Pons (tissue), 1 donor: ENCODE results near the gene CPD.
"Not testable (repeated sequence)": the region's sequence is repeated elsewhere in the genome, so short reads cannot be mapped to it uniquely, and the experiment has no call there.

Source experiments
- DNase-seq: peaks from one replicate; pipeline ENCODE4 v3.0.0-alpha.2; 2016; ENCODE audit warnings: low spot score

The CPD gene

DNA sequence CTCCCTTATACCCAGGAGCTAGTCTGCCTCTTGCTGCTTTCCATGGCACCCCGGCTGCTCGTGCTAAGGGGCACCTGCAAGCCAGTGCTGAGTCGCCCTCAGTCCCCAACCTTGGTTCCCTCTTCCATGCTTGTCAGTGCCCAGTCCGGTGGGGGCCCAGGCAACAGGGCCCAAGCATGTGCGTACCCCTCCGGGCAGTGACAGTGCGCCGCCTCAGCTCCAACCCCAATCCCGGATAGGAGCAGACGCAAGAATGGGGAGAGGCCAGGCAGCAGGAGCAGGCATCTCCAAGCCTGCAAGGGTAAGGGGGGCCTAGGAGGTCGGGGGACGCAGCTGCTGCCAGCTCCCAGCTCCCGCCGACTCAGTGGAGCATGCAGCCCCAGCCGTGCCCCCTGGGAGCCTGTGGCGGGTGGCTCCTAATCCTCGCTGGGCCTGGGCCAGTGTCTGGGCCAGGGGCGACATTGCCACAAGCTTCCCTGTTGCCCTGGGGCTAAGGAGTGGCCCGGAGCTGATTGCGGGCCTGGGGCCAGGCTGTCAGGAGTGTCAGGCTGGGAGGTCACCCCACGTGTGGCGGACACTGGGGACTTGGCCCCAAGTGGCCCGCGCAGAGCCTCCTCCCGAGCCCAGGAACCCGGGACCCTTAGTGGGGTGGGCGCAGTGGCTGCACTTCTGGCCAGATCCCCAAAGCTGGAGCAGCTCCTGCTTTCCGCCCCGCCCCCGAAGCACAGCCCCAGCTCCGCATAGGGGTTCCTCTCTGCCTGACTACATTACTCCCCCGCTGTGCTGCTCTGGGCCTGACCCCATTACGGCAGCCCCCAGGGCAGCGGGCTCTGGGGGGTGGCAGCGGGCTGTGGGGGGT lies 9.8 kb downstream of the CPD start:
- DNase-seq, result no peak

DNA sequence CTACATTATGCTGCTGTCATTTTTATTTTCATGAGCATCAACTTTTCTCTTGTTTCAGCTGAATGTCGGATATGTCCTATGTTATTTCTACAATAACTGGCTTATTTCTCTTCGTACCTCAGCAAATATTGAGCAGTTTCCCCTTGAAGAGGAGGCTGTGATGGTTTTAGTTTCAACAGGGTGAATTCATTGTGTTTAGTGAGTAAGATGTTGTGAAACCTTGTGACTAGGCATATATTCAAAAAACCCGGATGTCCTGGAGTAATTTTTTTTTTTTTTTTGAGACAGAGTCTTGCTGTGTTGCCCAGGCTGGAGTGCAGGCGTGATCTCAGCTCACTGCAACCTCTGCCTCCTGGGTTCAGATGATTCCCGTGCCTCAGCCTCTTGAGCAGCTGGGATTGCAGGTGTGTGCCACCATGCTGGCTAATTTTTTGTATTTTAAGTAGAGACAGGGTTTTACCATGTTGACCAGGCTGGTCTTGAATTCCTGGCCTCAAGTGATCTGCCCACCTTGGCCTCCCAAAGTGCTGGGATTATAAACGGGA lies 11.1 kb downstream of the CPD start:
- no peak for DNase-seq

DNA sequence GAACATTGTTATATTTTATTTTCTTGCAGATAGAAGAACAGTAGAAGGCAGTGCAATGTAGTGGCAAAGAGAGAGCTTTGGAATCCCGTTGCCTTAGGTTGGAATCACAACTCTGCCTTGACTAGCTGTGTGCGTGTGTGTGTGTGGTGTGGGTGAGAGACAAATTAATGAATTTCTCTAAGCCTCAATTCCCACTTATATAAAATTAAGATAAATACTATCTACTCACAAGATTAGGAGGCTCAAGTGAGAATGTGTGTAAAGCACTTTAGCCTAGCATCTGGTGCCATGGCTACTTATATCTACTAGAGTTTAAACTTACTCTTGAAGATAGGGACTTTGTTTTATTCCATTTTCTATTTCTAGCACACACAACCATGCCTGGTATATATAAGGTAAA lies 12.8 kb downstream of the CPD start:
- DNase-seq, result no peak

DNA sequence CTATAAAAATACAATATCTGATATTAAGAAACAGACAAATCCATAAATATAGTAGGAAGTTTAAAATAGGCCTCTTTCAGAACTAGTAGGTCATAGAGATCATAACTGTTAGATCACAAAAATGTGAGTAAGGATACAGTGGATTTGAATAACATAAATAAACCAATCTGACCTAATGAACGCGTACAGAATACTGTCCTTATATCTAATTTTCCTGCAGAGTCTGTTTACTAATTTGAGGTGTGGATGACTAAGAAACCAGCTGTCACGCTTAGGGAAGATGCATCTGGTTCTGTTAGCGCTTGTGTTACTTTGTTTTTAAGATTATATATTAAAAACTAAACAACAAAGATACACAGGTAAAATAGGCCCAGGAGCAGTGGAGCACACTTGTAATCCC lies 14.8 kb downstream of the CPD start:
- no peak for DNase-seq

DNA sequence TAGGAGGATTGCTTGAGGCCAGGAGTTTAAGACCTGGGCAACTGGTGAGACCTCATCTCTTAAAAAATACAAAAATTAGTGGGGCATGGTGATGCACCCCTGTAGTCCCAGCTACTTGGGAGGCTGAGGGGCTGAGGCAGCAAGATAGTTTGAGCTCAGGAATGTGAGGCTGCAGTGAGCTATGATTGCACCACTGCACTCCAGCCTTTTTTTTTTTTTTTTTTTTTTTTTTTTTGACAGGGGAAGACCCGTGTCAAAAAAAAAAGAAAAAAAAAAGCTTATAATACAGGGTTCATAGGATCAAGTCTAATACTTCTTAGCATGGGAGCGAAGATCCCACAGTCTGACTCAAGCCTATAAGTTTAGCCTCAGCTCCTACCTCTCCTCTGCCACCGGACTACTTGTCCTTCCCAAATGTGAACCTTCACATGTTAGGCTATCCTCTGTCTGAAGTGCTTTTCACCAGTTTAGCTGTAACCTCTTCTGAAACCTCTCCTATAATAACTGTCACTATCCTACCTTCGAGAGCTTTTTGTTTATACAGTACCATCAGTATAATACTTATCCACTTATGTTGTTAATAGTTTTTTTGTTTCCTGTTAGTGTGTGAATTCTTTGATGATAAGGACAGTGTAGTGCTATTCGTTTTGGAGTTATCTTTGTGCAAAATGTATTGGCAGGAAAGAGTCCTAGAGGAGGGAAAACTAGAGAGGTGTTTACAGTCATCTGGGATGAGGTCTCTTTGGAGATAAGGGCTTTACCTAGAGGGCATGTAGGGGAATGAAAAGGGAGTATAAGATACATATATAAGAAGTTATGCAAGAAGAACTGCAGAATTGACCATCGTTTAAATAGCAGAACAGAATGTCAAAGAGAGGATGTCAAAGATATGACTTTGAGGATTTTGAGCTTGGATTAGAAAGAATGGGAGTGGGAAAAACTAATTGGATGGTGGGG lies 15.5 kb downstream of the CPD start:
- DNase-seq, result no peak

DNA sequence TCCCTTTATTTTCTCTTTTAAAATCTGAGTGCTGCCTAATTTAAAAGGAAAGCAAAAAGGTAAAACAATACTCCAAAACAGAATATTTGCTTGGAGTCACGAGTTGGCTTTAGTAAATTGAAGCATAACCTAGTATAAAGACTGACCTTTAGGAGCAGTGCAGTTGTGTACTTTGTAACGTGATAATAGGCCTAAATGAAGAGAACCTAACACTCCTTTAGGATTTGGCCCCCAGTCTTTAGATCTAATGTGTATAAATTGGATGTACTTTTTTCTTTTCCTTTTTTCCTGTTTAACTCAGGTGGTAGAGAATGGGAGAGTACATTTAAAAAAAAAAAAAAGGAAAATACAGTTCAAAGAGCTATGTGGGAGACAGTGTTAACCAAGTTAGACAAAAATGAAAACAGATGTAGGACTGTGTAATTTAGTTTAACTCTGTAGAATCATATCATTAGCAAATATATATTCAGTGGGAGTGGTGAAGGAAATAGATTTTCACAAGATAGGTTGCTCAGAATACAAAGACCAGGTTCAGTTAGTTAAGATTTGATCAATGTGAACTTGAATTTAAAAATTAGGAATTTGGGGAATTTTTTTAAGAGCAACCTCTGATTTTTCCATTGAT lies 16.8 kb downstream of the CPD start:
- DNase-seq, result no peak

DNA sequence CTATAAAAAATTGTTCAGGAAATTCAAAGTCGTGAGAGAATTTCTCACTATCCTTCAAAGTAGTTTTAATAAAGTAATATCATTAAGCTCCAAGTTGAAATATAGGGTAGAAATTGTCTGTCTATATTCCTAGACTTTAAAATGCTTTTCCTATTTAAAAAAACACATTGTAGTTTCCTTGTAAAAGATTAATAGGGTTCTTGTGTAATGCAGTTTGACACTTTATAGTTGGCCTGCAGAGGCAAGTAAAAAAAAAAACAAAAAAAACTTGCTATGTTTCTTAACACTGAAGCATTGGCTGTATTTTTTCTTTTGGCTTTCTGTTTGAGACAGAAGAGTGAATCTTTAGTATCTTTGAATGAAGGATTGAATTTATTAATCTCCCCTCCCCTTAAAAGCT lies 17.4 kb downstream of the CPD start:
- DNase-seq, result no peak

DNA sequence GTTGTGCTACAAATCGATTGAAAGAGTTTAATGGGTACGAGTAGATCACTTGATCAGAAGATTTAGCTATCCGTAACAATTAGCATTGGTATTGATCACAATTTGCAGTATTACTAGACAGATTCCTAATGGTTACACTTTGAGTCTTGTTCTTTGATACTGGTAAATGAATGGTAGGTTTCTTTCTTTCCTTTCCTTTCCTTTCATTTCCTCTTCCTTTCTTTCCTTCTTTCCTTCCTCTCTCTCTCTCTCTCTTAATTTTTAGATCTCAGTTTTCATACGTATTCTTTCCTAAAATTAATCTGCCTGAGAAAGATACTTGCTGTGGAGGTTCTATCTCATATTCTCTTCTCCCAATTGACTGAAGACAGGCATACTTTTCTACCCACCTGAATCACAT lies 17.9 kb downstream of the CPD start:
- DNase-seq, result no peak

DNA sequence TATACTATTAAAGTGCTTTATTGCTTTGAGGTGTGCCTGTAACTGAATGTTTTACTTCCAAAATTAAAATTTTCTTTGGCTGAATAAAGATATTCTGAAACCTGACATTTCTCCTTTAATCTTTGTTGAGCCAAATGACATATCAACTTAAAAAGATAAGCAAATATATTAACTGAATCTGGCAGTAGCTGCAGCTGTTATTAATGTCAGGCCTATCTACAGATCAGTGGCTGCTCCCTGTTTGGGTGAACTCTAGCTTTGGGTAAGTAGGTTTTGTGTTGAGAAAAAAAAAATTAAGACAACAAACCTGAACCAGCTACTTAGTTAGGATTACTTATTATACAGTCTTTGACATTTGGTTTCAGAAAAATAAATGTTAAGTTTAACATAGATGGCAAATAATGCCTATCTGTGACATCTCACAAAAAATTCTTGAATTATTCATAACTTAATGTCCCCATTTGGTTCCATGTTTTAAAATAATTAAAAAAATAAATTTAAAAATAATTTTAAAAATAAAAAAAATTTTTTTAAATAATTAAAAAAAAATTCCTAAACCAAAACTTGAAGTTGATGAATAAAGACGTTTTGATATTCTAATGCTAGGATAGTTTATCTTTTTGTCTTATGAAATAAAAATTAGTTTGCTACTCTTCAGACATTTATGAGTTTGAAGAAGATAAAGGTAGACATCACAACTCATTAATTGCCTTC lies 19.8 kb downstream of the CPD start:
- DNase-seq, result no peak

DNA sequence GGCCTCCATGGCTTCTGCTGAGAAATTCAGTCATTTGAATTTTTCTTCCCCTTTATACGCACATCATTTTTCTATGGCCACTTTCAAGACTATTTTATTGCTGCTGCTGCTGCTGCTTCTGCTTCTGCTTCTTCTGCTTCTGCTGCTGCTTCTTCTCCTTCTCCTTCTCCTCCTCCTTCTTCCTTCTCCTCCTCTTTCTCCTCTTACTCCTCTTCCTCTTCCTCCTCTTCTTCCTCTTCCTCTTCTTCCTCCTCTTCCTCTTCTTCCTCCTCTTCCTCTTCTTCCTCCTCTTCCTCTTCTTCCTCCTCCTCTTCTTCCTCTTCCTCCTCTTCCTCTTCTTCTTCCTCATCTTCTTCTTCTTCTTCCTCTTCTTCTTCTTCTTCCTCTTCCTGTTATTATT lies 22.4 kb downstream of the CPD start:
- DNase-seq, result no peak

DNA sequence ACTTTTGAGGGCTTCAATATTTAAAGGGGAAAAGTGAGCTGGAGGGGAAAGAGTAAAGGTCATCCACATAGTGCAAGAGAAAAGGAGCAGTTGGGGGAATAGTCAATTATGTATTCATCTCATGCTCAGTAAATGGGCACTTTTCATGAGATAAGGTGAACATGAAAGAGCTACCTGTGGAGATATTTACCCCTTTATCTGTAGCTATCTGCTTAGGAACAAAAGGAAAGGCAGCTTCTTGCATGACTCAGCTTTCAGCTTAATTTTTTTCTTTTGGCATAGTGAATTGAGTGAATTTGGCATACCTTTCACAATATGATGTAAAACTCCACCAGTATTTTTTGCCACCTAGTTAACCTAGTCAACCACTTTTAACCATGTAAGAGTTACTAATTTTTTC lies 26.4 kb downstream of the CPD start:
- DNase-seq, result no peak

DNA sequence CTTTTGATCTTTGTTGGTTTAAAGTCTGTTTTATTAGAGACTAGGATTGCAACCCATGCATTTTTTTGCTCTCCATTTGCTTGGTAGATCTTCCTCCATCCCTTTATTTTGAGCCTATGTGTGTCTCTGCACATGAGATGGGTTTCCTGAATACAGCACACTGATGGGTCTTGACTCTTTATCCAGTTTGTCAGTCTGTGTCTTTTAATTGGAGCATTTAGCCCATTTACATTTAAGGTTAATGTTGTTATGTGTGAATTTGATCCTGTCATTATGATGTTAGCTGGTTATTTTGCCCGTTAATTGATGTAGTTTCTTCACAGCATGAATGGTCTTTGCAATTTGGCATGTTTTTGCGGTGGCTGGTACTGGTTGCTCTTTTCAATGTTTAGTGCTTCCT lies 31.9 kb downstream of the CPD start:
- DNase-seq, result not testable (repeated sequence)

DNA sequence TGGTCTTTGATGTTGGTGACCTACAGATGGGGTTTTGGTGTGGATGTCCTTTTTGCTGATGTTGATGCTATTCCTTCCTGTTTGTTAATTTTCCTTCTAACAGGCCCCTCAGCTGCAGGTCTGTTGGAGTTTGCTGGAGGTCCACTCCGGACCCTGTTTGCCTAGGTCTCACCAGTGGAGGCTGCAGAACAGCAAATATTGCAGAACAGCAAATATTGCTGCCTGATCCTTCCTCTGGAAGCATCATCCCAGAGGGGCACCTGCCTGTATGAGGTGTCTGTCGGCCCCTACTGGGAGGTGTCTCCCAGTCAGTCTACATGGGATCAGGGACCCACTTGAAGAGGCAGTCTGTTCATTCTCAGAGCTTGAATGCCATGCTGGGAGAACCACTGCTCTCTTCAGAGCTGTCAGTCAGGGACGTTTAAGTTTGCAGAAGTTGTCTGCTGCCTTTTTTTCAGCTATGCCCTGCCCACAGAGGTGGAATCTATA lies 33.3 kb downstream of the CPD start:
- not testable (repeated sequence) for DNase-seq

DNA sequence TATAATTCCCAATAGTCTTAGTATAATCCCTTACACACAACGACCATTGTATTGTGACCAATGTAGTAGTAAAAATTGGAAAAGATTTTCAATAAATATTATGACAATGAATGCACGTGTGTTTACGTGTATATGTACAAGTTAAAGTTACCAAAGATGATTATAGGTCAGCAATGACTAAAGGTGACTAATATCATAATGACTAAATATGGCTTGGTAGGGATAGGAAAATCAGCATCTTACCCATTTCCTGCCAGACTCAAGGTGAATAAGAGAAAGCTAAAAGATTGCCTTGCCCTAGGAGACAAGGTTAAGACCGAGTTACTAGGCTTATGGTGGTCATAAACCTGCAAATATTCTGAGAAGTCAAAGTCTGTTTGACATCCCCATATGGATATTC lies 34.4 kb downstream of the CPD start:
- no peak for DNase-seq

DNA sequence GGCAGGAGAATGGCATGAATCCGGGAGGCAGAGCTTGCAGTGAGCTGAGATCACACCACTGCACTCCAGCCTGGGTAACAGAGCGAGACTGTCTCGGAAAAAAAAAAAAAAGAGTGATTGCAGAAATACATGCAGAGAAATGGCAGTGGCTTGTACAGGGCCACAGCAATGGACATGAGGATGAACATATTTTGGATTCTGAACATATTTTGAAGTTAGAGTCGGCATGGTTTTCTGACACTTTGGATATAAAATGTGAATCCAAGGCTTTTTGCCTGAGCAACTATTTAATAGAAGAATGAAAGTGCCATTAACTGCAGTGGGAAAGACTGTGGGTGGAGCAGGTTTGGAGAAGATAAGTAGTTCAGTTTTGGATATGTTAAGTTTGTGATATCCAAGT lies 35.8 kb downstream of the CPD start:
- DNase-seq, result no peak

DNA sequence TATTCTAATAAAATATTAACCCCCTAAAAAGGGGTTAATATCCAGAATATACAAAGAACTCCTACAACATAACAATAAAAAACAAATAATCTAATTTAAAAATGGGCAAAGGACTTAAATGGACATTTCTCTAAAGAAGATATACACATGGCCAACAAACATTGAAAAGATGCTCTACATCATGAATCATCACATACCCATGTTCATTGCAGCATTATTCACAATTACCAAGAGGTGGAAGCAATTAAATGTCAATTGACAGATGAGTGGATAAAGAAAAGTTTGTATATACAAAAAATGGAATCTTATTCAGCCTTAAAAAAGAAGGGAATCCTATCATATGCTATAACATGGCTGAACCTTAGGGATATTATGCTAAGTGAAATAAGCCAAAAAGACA lies 36.8 kb downstream of the CPD start:
- no peak for DNase-seq

DNA sequence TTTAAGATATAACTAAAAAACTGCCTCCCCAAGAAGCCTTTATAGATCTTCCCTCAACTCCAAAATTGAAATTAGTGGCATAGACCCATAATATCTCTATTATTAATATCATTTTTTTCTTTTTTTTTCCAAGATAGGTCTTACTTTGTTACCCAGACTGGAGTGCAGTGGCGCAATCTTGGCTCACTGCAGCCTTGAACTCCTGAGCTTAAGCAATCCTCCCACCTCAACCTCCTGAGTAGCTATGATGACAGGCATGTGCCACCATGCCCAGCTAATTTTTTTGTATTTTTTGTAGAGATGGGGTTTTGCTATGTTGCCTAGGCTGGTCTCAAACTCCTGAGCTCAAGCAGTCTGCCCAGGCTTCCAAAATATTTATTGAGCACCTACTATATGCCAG lies 39.3 kb downstream of the CPD start:
- not testable (repeated sequence) for DNase-seq

DNA sequence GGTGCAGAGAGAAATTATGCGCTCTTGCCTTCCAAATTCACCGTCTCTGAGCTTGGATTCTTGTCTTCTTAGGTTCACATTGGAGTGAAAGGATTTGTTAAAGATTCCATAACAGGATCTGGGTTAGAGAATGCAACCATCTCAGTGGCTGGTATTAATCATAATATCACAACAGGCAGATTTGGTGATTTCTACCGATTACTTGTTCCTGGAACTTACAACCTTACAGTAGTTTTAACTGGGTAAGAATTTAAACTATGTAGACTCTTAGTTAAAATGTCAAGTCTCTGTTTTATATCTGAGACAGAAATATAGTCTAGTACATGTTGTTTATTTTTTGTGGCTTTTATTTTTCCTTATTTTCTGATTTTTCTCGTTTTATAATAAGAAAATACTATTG lies 42.9 kb downstream of the CPD start:
- DNase-seq, result no peak

DNA sequence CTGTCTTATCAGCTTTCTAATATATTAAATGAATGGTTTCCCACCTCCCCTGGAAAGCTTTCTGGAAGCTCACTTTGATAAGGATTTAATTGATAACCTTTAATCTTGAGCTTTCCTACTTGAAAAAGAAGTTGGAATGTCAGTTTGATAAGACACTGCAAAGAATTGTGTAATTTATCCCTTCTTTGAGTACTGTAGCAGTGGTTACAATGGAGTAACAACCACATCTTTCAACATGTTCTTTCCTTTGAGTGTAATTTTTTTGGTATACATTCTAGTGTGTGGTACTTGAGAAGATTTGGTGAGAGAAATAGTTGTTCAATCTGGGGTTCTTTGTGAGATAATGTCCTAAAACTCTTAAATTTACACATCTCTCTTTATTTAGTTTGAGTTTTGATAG lies 43.4 kb downstream of the CPD start:
- no peak for DNase-seq

DNA sequence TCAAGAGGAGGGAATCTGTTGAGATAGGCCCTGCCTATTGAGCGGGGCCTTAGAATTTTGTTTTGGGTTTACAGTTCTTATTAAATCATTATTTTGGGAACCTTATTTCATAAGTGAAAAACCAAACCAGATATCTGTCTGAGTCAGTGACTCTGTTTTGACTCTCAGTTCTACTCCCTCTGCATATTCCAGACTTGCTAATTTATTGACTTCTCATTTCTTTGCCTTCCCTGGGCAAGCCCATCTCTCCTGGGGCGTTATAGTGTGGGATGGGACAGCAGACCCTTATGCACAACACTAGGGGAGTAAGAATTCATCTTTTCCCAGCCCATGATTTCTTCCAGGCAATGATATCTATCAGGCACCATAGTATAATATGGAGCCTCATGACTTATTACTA lies 45.7 kb downstream of the CPD start:
- DNase-seq, result no peak

DNA sequence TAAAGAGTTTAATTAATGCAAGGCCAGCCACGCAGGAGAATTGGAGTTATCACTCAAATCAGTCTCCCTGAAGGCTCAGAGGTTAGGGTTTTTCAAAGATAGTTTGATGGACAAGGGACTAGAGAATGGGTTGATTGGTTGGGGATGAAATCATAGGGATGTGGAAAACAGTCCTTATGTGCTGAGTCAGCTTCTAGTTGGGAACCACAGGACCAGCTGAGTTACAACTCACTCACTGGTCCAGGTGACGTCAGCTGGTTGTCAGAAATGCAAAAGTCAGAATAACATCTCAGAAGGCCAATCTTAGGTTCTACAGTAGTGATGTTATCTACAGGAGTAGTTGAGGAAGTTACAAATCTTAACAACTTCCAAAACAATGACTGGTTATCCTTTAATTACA lies 47.6 kb downstream of the CPD start:
- no peak for DNase-seq

DNA sequence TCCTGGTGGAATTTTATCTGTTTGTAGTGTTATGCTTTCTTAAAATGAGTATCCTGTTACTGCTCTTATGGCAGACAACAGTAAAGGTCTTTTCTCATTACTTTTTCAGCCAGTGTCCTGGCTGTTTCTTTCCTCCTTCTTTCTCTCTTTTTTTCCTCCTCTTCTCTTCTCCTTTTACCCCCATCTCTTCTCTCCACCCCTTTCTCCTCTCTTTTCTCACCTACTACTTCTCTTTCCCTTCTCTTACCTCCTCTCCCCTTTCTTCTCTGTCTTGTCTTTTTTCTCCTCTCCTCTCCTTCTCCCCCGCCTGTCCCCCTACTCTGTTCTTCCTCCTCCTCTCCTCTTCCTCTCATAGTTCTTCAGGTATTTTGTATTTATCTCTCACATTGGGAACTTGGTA lies 48.9 kb downstream of the CPD start:
- no peak for DNase-seq
